ENCODE measurements around the gene EZH1.

DNA sequence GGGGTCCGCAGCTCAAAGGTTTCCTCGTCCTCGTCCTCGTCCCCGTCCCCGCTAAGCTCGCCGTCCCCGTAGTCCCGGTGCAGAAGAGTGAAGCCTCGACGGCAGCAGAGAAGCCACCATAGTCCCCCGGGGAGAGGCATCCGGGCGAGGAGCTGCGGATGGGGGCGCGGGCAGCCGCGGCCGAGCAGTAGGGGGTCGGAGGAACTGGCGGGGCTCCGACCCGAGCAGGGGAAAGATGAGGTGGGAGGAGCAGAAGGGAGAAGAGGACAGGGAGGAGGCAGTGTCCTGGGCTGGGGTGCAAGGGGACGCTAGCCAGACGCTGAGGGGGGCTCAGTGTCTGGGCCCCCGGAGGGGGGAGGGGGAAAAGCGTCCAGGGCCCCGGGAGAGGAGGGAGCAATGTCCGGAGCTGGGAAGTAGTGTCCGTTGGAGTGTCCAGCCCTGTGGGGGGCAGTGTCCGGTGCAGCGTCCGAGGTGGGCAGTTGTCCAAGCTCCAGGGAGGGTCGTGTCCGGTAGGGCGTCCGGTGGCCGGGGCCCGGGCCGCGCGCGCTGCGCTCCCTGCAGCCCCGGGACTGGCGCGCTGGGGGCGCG, 68.3 kb downstream of the EZH1 start, which contains the start of gene PLEKHH3:
- TF ChIP-seq, protein P1, sequence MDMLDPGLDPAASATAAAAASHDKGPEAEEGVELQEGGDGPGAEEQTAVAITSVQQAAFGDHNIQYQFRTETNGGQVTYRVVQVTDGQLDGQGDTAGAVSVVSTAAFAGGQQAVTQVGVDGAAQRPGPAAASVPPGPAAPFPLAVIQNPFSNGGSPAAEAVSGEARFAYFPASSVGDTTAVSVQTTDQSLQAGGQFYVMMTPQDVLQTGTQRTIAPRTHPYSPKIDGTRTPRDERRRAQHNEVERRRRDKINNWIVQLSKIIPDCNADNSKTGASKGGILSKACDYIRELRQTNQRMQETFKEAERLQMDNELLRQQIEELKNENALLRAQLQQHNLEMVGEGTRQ (CRISPR knock-in tag; IDR thresholded peaks at IDR 0.05) = no peak; the same call in 1 of the 2 replicates
- TF ChIP-seq, protein P2, sequence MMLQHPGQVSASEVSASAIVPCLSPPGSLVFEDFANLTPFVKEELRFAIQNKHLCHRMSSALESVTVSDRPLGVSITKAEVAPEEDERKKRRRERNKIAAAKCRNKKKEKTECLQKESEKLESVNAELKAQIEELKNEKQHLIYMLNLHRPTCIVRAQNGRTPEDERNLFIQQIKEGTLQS (CRISPR knock-in tag; conservative IDR thresholded peaks at IDR 0.05) = no peak
- TF ChIP-seq, protein P3, sequence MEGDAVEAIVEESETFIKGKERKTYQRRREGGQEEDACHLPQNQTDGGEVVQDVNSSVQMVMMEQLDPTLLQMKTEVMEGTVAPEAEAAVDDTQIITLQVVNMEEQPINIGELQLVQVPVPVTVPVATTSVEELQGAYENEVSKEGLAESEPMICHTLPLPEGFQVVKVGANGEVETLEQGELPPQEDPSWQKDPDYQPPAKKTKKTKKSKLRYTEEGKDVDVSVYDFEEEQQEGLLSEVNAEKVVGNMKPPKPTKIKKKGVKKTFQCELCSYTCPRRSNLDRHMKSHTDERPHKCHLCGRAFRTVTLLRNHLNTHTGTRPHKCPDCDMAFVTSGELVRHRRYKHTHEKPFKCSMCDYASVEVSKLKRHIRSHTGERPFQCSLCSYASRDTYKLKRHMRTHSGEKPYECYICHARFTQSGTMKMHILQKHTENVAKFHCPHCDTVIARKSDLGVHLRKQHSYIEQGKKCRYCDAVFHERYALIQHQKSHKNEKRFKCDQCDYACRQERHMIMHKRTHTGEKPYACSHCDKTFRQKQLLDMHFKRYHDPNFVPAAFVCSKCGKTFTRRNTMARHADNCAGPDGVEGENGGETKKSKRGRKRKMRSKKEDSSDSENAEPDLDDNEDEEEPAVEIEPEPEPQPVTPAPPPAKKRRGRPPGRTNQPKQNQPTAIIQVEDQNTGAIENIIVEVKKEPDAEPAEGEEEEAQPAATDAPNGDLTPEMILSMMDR (IDR thresholded peaks at IDR 0.05) = no peak
- TF ChIP-seq TP53 (CRISPR knock-in tag; IDR thresholded peaks at IDR 0.05) (peak; percentile 22; the same call in 1 of the 2 replicates), CBFB (CRISPR knock-in tag; IDR thresholded peaks at IDR 0.05; ENCODE audit: low read depth) (no peak)
- TF ChIP-seq, protein P4, sequence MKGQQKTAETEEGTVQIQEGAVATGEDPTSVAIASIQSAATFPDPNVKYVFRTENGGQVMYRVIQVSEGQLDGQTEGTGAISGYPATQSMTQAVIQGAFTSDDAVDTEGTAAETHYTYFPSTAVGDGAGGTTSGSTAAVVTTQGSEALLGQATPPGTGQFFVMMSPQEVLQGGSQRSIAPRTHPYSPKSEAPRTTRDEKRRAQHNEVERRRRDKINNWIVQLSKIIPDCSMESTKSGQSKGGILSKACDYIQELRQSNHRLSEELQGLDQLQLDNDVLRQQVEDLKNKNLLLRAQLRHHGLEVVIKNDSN (CRISPR knock-in tag; IDR thresholded peaks at IDR 0.05) = 0 out of 2 replicates have a peak, but pooled peaks have one; percentile 10
- TF ChIP-seq, protein P5, sequence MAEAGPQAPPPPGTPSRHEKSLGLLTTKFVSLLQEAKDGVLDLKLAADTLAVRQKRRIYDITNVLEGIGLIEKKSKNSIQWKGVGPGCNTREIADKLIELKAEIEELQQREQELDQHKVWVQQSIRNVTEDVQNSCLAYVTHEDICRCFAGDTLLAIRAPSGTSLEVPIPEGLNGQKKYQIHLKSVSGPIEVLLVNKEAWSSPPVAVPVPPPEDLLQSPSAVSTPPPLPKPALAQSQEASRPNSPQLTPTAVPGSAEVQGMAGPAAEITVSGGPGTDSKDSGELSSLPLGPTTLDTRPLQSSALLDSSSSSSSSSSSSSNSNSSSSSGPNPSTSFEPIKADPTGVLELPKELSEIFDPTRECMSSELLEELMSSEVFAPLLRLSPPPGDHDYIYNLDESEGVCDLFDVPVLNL (CRISPR knock-in tag; IDR thresholded peaks at IDR 0.05; ENCODE audit: borderline replicate concordance, low read depth) = no peak
- TF ChIP-seq, protein P6, sequence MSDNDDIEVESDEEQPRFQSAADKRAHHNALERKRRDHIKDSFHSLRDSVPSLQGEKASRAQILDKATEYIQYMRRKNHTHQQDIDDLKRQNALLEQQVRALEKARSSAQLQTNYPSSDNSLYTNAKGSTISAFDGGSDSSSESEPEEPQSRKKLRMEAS (CRISPR knock-in tag; IDR thresholded peaks at IDR 0.05) = no peak
- TF ChIP-seq, protein P7, sequence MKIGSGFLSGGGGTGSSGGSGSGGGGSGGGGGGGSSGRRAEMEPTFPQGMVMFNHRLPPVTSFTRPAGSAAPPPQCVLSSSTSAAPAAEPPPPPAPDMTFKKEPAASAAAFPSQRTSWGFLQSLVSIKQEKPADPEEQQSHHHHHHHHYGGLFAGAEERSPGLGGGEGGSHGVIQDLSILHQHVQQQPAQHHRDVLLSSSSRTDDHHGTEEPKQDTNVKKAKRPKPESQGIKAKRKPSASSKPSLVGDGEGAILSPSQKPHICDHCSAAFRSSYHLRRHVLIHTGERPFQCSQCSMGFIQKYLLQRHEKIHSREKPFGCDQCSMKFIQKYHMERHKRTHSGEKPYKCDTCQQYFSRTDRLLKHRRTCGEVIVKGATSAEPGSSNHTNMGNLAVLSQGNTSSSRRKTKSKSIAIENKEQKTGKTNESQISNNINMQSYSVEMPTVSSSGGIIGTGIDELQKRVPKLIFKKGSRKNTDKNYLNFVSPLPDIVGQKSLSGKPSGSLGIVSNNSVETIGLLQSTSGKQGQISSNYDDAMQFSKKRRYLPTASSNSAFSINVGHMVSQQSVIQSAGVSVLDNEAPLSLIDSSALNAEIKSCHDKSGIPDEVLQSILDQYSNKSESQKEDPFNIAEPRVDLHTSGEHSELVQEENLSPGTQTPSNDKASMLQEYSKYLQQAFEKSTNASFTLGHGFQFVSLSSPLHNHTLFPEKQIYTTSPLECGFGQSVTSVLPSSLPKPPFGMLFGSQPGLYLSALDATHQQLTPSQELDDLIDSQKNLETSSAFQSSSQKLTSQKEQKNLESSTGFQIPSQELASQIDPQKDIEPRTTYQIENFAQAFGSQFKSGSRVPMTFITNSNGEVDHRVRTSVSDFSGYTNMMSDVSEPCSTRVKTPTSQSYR (CRISPR knock-in tag; IDR thresholded peaks at IDR 0.05) = no peak
- TF ChIP-seq, protein P8, sequence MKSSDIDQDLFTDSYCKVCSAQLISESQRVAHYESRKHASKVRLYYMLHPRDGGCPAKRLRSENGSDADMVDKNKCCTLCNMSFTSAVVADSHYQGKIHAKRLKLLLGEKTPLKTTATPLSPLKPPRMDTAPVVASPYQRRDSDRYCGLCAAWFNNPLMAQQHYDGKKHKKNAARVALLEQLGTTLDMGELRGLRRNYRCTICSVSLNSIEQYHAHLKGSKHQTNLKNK (CRISPR knock-in tag; IDR thresholded peaks at IDR 0.05) = no peak

Data from WTC11 (cell line).